HG02571 (cell line): ENCODE results near the gene SLC5A4.
"Not testable (repeated sequence)": the region's sequence is repeated elsewhere in the genome, so short reads cannot be mapped to it uniquely, and the experiment has no call there.

Experiments
- ATAC-seq: cut with Tn5 transposase; IDR thresholded peaks from one replicate; pipeline ENCODE4 v1.9.1; 2021; ENCODE audit warnings: mild to moderate bottlenecking, moderate library complexity; ENCODE audit not compliant: unreplicated experiment

Gene SLC5A4

GRCh38 chr22:32255217-32255616 is at the start of gene SLC5A4:
SLC5A4 (minus strand) TSS chr22:32255347; CDS start chr22:32255329, 18 bp downstream.
- no peak for ATAC-seq

GRCh38 chr22:32293921-32294320 is 38.8 kb upstream of the SLC5A4 start:
- not testable (repeated sequence) for ATAC-seq

- no peak for ATAC-seq
These were observed 31.2 kb upstream of the SLC5A4 start for GRCh38 chr22:32286290-32286840.

- ATAC-seq, result no peak
These were observed 25.9 kb upstream of the SLC5A4 start for GRCh38 chr22:32281072-32281471.

GRCh38 chr22:32275353-32275752 is 20.2 kb upstream of the SLC5A4 start:
- not testable (repeated sequence) for ATAC-seq

GRCh38 chr22:32271389-32271788 is 16.2 kb upstream of the SLC5A4 start:
- no peak for ATAC-seq

GRCh38 chr22:32270641-32271369 is 15.7 kb upstream of the SLC5A4 start:
- no peak for ATAC-seq

- no peak for ATAC-seq
These were observed 14.2 kb upstream of the SLC5A4 start for GRCh38 chr22:32269316-32269715.

- ATAC-seq, result no peak
These were observed 11.9 kb upstream of the SLC5A4 start for GRCh38 chr22:32267011-32267410.

GRCh38 chr22:32265882-32266767 is 11.0 kb upstream of the SLC5A4 start:
- ATAC-seq, result no peak

GRCh38 chr22:32263678-32264077 is 8.5 kb upstream of the SLC5A4 start:
- ATAC-seq, result not testable (repeated sequence)

- no peak for ATAC-seq
These were observed 6.2 kb upstream of the SLC5A4 start for GRCh38 chr22:32261306-32261705.

GRCh38 chr22:32258791-32259190 is 3.6 kb upstream of the SLC5A4 start:
- ATAC-seq, result no peak

GRCh38 chr22:32255726-32256125 is 579 bp upstream of the SLC5A4 start:
- no peak for ATAC-seq

- no peak for ATAC-seq
These were observed 5.9 kb downstream of the SLC5A4 start for GRCh38 chr22:32249231-32249630.

GRCh38 chr22:32248276-32248675 is 6.9 kb downstream of the SLC5A4 start:
- ATAC-seq, result no peak

- no peak for ATAC-seq
These were observed 9.0 kb downstream of the SLC5A4 start for GRCh38 chr22:32246166-32246565.

GRCh38 chr22:32245042-32245441 is 10.1 kb downstream of the SLC5A4 start:
- ATAC-seq, result no peak

GRCh38 chr22:32244547-32244946 is 10.6 kb downstream of the SLC5A4 start:
- ATAC-seq, result no peak

- ATAC-seq, result no peak
These were observed 14.7 kb downstream of the SLC5A4 start for GRCh38 chr22:32240461-32240860.

- ATAC-seq, result no peak
These were observed 17.2 kb downstream of the SLC5A4 start for GRCh38 chr22:32237906-32238305.

- no peak for ATAC-seq
These were observed 18.2 kb downstream of the SLC5A4 start for GRCh38 chr22:32236970-32237369.
